GM19239 (cell line): ENCODE measurements around the gene DENND4C.
A peak's percentile ranks its signal among the peaks of the same experiment; 100 is the strongest.
"Not testable (repeated sequence)": the region's sequence is repeated elsewhere in the genome, so short reads cannot be mapped to it uniquely, and the experiment has no call there.

Experiments
- DNase-seq: peaks from one replicate; pipeline ENCODE4 v3.0.0; 2011; ENCODE audit warnings: low spot score; ENCODE audit not compliant: insufficient read length
- FAIRE-seq: peaks from 2 replicates; lab custom pipeline; 2011; peaks lifted over from hg19 to GRCh38; lab: Jason Lieb, UNC

Gene DENND4C

GRCh38 chr9:19230355-19231125 lies at the start of gene DENND4C:
Gene DENND4C (plus strand): TSS chr9:19230693. CDS start chr9:19276175, 45,482 bp downstream.
- DNase-seq (peak; percentile 63), FAIRE-seq (no peak)

DNA sequence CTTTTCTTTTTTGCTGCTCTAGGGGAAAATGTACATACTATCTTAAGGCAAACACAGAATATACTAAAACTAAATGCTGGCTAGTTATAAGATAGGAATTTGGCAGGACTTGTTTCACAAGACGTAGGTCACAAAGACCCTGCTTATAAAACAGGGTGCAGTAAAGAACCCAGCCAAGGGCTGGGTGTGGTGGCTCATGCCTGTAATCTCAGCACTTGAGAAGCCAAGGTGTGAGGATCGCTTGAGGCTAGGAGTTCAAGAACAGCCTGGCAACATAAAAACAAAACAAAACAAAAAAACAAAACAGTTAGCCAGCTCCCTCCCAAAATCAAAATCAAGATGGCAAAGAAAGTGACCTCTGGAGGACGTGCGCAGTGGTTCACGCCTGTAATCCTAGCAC lies 49.5 kb upstream of the DENND4C start:
- DNase-seq (no peak), FAIRE-seq (no peak)

- no peak for FAIRE-seq
- DNase-seq: no peak
Observed at GRCh38 chr9:19181561-19181960, 48.9 kb upstream of the DENND4C start.

- DNase-seq: peak; percentile 30
Observed at GRCh38 chr9:19184144-19184917, 46.2 kb upstream of the DENND4C start.

GRCh38 chr9:19185191-19185590 lies 45.3 kb upstream of the DENND4C start:
- DNase-seq: no peak
- no peak for FAIRE-seq

More at GRCh38 chr9:19184144-19184917, 46.2 kb upstream of the DENND4C start:
- peak; percentile 53 for FAIRE-seq

GRCh38 chr9:19186232-19186631 lies 44.3 kb upstream of the DENND4C start:
- DNase-seq: no peak
- no peak for FAIRE-seq

- DNase-seq (no peak), FAIRE-seq (no peak)
Observed at GRCh38 chr9:19188771-19189170, 41.7 kb upstream of the DENND4C start.

DNA sequence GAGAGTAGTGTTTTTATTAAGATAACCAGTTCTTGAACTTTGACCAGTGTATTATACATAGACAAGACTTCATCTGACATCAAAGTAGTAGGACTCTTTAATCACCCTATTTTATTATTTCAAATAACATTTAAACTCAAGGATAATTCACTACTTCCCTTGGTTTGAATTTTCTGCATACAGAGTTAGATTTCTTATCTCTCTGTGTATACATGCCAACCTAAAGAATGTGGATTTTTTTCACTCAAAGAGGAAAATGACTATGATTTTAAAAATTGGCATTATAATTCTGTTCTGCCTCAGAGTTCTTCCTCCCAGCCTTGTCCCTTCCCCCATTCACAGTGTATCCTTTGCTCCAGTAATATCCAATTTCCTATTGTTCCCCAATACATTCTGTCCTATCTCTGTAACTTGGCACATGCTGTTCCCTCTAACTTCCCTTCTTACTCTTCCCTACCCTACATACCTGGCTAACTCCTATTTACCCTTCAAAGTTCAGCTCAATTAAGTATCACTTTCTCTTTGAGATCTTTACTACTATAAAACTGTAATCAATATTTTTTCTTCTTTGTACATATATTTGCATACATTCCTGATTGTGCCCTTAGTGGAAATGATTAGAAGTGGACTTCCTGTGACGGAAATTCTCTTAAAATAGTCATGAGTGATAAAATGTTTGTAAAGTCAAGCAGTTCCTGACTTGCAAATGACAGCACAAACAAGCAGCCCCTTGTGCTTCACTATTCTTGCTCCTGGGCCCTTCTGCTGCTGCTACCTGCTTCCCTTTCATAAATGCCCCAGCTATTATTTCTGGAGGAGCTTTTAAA lies 38.1 kb upstream of the DENND4C start:
- FAIRE-seq: no peak
- DNase-seq: no peak

GRCh38 chr9:19193029-19193324 lies 37.5 kb upstream of the DENND4C start:
- FAIRE-seq (no peak), DNase-seq (no peak)

DNA sequence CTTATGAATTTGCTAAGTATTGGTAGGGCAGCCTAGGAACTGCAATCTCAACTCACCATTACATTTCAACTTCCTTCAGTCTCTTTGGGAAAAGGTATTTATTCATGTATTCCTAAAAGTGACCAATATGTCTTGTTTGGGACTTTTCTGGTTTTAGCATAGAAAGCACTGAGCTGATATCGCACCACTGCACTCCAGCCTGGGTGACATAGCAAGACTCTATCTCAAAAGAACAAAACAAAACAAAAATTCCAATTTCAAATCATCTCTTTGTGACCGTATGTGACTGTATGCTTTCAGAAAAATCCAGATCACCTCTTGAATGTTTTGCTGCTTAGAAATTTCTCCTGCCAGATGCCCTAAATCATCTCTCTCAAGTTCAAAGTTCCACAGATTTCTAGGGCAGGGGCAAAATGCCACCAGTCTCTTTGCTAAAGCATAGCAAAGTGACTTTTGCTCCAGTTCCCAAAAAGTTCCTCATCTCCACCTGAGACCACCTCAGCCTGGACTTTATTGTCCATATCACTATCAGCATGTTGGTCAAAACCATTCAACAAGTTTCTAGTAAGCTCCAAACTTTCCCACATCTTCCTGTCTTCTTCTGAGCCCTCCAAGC lies 37.0 kb upstream of the DENND4C start:
- not testable (repeated sequence) for FAIRE-seq, DNase-seq

DNA sequence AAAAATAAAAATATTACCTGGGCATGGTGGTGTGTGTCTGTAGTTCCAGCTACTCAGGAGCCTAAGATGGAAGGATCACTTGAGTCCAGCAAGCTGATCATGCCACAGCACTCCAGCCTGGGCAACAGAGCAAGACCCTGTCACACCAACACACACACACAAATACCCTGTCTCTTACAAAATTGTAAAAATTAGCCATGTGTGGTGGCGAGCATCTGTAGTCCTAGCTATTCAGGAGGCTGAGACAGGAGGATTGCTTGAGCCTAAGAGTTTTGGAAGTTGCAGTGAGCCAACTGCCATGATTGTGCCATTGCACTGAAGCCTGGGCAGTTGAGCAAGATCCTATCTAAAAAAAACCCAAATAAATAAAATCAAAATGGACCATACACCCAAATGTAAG lies 32.1 kb upstream of the DENND4C start:
- FAIRE-seq (no peak), DNase-seq (no peak)

GRCh38 chr9:19199012-19199411 lies 31.5 kb upstream of the DENND4C start:
- no peak for FAIRE-seq
- no peak for DNase-seq

GRCh38 chr9:19200229-19200628 lies 30.3 kb upstream of the DENND4C start:
- no peak for DNase-seq
- FAIRE-seq: no peak

DNA sequence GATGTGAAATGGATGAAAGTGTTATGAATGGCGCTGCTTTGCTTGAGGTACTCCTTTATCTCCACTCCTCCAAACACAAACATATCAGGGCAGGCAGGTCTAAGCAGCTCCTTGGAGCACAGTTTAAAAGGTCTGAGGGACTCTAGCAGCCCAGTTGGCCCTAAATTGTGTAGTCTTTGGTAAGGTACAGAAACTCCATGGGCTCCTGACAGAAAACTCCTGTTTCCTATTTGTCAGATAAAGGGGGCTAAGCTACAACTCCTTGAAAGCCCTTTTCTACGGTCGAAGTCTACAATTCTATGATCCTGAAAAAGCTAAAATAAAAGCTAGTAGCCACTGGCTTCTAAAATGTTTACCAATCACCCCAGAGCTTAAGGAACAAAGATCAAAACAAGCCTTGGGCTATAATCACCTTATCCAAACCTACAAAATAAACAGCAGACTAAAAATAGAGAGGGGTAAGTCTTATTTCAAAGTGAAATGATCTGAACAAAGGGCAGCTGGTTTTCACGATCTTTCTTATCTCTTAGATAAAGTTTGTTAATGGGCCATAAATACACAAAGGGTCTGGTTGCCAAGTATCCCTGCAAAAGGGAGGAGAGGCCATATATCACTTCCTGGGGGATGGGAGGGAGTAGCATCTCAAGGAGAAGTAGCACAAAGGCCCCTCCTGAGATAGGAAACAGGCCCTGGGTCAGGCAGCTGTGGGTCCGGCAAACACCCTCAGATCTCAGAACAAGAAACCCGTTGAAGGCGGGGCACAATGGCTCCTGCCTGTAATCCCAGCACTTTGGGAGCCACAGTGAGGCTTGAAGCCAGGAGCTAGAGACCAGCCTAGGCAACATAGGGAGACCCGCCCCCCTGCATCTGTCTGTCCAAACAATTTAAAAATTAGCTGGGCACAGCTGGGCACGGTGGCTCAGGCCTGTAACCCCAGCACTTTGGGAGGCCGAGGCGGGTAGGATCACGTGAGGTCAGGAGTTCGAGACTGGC lies 28.3 kb upstream of the DENND4C start:
- FAIRE-seq (no peak), DNase-seq (no peak)

DNA sequence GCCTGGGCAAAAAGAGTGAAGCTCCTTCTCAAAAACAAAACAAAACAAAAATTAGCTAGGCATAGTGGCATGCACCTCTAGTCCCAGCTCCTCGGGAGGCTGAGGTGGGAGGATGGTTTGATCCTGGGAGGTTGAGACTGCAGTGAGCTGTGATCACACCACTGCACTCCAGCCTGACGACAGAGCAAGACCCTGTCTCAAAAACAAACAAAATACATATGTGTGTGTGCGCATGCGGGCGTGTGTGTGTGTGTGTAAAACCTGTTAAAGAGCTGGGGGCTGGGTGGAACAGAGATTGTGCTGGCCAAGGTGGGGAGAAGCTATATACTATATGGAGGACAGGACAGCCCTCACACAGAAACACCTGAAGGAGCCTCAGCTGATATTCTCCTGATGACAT lies 27.4 kb upstream of the DENND4C start:
- DNase-seq (no peak), FAIRE-seq (no peak)

- no peak for DNase-seq
Observed at GRCh38 chr9:19208653-19209052, 21.8 kb upstream of the DENND4C start.

DNA sequence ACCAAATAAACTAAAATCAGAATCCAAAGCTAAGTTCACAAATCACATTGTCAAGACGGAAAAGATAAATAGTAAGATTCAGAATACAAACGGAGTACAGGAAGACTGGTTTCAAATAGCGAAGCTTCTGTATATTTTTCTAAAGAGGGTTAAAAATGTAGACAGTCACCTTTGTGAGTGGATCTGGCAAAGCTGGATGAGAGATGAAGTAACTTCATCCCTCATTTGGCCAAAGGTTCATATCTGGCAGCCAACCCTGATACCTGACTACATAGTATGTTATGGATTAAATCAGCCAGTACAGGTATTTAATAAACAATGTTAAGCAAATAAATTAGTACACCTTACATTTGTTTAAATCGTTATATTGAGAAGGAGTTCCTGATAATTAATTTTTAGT lies 21.3 kb upstream of the DENND4C start:
- DNase-seq: no peak

More at GRCh38 chr9:19208653-19209052, 21.8 kb upstream of the DENND4C start:
- no peak for FAIRE-seq

GRCh38 chr9:19213823-19214222 lies 16.7 kb upstream of the DENND4C start:
- FAIRE-seq (no peak), DNase-seq (no peak)

More for the DNA sequence above, 21.3 kb upstream of the DENND4C start:
- FAIRE-seq: no peak

DNA sequence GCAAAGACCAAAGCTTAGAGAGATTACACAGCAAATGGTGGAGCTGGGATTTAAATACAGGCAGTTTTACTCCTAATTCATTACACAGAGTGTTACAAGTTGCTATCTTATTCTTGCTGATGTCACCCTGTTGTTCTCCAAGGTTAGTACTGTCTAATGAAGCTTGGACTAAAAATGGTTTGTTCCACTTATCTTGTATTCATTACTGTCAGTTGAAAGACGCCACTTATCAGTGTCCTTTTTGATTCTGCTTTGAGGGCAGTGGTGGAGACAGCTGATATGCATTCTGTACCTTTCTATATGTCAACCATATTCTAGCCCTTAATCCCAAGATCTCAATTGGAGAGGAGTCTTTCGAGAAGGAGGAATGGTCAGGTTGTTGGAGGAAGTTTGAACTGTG lies 14.0 kb upstream of the DENND4C start:
- DNase-seq (no peak), FAIRE-seq (no peak)
